ENCODE measurements around the gene DIPK1A.

The DIPK1A gene

GRCh38 chr1:92887465-92887864, 73.8 kb downstream of the DIPK1A start:
- Histone ChIP-seq H3K9ac (ENCODE audit: low read depth, low read length) (no peak overlapping the region), H3K4me1 (ENCODE audit: control insufficient read depth, insufficient read depth, low read length) (no peaks in the 10 kb centered on the region), H3K27me3 (ENCODE audit: control insufficient read depth, insufficient read depth, low read length) (no peaks in the 10 kb centered on the region), H3K27ac (ENCODE audit: low read depth, low read length) (no peak overlapping the region), H3K9me3 (ENCODE audit: control insufficient read depth, insufficient read depth, low read length) (0 out of 2 replicates have a peak, but pooled peaks cover 4% of the 10 kb centered on the region), H3K36me3 (ENCODE audit: control insufficient read depth, insufficient read depth, low read length) (no peaks in the 10 kb centered on the region), H3K4me3 (ENCODE audit: low read depth, low read length) (no peak overlapping the region)

GRCh38 chr1:92886886-92887419, 74.3 kb downstream of the DIPK1A start:
- Histone ChIP-seq H3K27me3 (ENCODE audit: control insufficient read depth, insufficient read depth, low read length) (no peaks in the 10 kb centered on the region), H3K4me1 (ENCODE audit: control insufficient read depth, insufficient read depth, low read length) (no peaks in the 10 kb centered on the region), H3K27ac (ENCODE audit: low read depth, low read length) (no peak overlapping the region), H3K4me3 (ENCODE audit: low read depth, low read length) (no peak overlapping the region), H3K36me3 (ENCODE audit: control insufficient read depth, insufficient read depth, low read length) (no peaks in the 10 kb centered on the region), H3K9me3 (ENCODE audit: control insufficient read depth, insufficient read depth, low read length) (0 out of 2 replicates have a peak, but pooled peaks cover 4% of the 10 kb centered on the region), H3K9ac (ENCODE audit: low read depth, low read length) (no peak overlapping the region)

GRCh38 chr1:92884195-92884594, 77.1 kb downstream of the DIPK1A start:
- Histone ChIP-seq H3K9me3 (ENCODE audit: control insufficient read depth, insufficient read depth, low read length) (no peaks in the 10 kb centered on the region), H3K36me3 (ENCODE audit: control insufficient read depth, insufficient read depth, low read length) (no peaks in the 10 kb centered on the region), H3K27me3 (ENCODE audit: control insufficient read depth, insufficient read depth, low read length) (no peaks in the 10 kb centered on the region), H3K9ac (ENCODE audit: low read depth, low read length) (no peak overlapping the region), H3K27ac (ENCODE audit: low read depth, low read length) (no peak overlapping the region), H3K4me1 (ENCODE audit: control insufficient read depth, insufficient read depth, low read length) (no peaks in the 10 kb centered on the region), H3K4me3 (ENCODE audit: low read depth, low read length) (no peak overlapping the region)

- Histone ChIP-seq H3K36me3 (ENCODE audit: control insufficient read depth, insufficient read depth, low read length) (no peaks in the 10 kb centered on the region), H3K9me3 (ENCODE audit: control insufficient read depth, insufficient read depth, low read length) (no peaks in the 10 kb centered on the region), H3K4me1 (ENCODE audit: control insufficient read depth, insufficient read depth, low read length) (no peaks in the 10 kb centered on the region), H3K27ac (ENCODE audit: low read depth, low read length) (no peak overlapping the region), H3K4me3 (ENCODE audit: low read depth, low read length) (no peak overlapping the region), H3K27me3 (ENCODE audit: control insufficient read depth, insufficient read depth, low read length) (no peaks in the 10 kb centered on the region), H3K9ac (ENCODE audit: low read depth, low read length) (no peak overlapping the region)
These were observed 78.0 kb downstream of the DIPK1A start for GRCh38 chr1:92883297-92883696.

GRCh38 chr1:92882819-92883218, 78.4 kb downstream of the DIPK1A start:
- H3K4me3 ChIP-seq (ENCODE audit: low read depth, low read length) = no peak overlapping the region
- no peak overlapping the region for H3K27ac ChIP-seq (ENCODE audit: low read depth, low read length)
- H3K36me3 ChIP-seq (ENCODE audit: control insufficient read depth, insufficient read depth, low read length) = no peaks in the 10 kb centered on the region
- no peaks in the 10 kb centered on the region for H3K27me3 ChIP-seq (ENCODE audit: control insufficient read depth, insufficient read depth, low read length)
- no peaks in the 10 kb centered on the region for H3K9me3 ChIP-seq (ENCODE audit: control insufficient read depth, insufficient read depth, low read length)
- 0 out of 2 replicates have a peak, but pooled peaks cover under 1% of the 10 kb centered on the region for H3K4me1 ChIP-seq (ENCODE audit: control insufficient read depth, insufficient read depth, low read length)
- no peak overlapping the region for H3K9ac ChIP-seq (ENCODE audit: low read depth, low read length)

GRCh38 chr1:92881391-92881790, 79.9 kb downstream of the DIPK1A start:
- Histone ChIP-seq H3K4me1 (ENCODE audit: control insufficient read depth, insufficient read depth, low read length) (peaks cover 9% of the 10 kb centered on the region; the same call in 1 of the 2 replicates), H3K36me3 (ENCODE audit: control insufficient read depth, insufficient read depth, low read length) (no peaks in the 10 kb centered on the region), H3K9me3 (ENCODE audit: control insufficient read depth, insufficient read depth, low read length) (no peaks in the 10 kb centered on the region), H3K27ac (ENCODE audit: low read depth, low read length) (no peak overlapping the region), H3K4me3 (ENCODE audit: low read depth, low read length) (no peak overlapping the region), H3K27me3 (ENCODE audit: control insufficient read depth, insufficient read depth, low read length) (no peaks in the 10 kb centered on the region), H3K9ac (ENCODE audit: low read depth, low read length) (no peak overlapping the region)

- H3K9ac ChIP-seq (ENCODE audit: low read depth, low read length) = no peak overlapping the region
- H3K36me3 ChIP-seq (ENCODE audit: control insufficient read depth, insufficient read depth, low read length) = no peaks in the 10 kb centered on the region
- no peak overlapping the region for H3K4me3 ChIP-seq (ENCODE audit: low read depth, low read length)
- H3K27me3 ChIP-seq (ENCODE audit: control insufficient read depth, insufficient read depth, low read length) = no peaks in the 10 kb centered on the region
- H3K4me1 ChIP-seq (ENCODE audit: control insufficient read depth, insufficient read depth, low read length) = peaks cover 9% of the 10 kb centered on the region; the same call in 1 of the 2 replicates
- no peaks in the 10 kb centered on the region for H3K9me3 ChIP-seq (ENCODE audit: control insufficient read depth, insufficient read depth, low read length)
- no peak overlapping the region for H3K27ac ChIP-seq (ENCODE audit: low read depth, low read length)
These were observed 81.8 kb downstream of the DIPK1A start for GRCh38 chr1:92879316-92879968.

- no peak overlapping the region for H3K27ac ChIP-seq (ENCODE audit: low read depth, low read length)
- no peaks in the 10 kb centered on the region for H3K36me3 ChIP-seq (ENCODE audit: control insufficient read depth, insufficient read depth, low read length)
- H3K27me3 ChIP-seq (ENCODE audit: control insufficient read depth, insufficient read depth, low read length) = no peaks in the 10 kb centered on the region
- H3K4me1 ChIP-seq (ENCODE audit: control insufficient read depth, insufficient read depth, low read length) = peaks cover 9% of the 10 kb centered on the region; the same call in 1 of the 2 replicates
- no peaks in the 10 kb centered on the region for H3K9me3 ChIP-seq (ENCODE audit: control insufficient read depth, insufficient read depth, low read length)
- H3K9ac ChIP-seq (ENCODE audit: low read depth, low read length) = no peak overlapping the region
- no peak overlapping the region for H3K4me3 ChIP-seq (ENCODE audit: low read depth, low read length)
These were observed 83.5 kb downstream of the DIPK1A start for GRCh38 chr1:92877792-92878191.

- Histone ChIP-seq H3K9ac (ENCODE audit: low read depth, low read length) (no peak overlapping the region), H3K36me3 (ENCODE audit: control insufficient read depth, insufficient read depth, low read length) (no peaks in the 10 kb centered on the region), H3K27me3 (ENCODE audit: control insufficient read depth, insufficient read depth, low read length) (no peaks in the 10 kb centered on the region), H3K4me3 (ENCODE audit: low read depth, low read length) (no peak overlapping the region), H3K4me1 (ENCODE audit: control insufficient read depth, insufficient read depth, low read length) (peaks cover 9% of the 10 kb centered on the region; the same call in 1 of the 2 replicates), H3K27ac (ENCODE audit: low read depth, low read length) (no peak overlapping the region), H3K9me3 (ENCODE audit: control insufficient read depth, insufficient read depth, low read length) (no peaks in the 10 kb centered on the region)
These were observed 84.1 kb downstream of the DIPK1A start for GRCh38 chr1:92877081-92877711.

GRCh38 chr1:92876351-92876750, 84.9 kb downstream of the DIPK1A start:
- Histone ChIP-seq H3K9me3 (ENCODE audit: control insufficient read depth, insufficient read depth, low read length) (no peaks in the 10 kb centered on the region), H3K9ac (ENCODE audit: low read depth, low read length) (no peak overlapping the region), H3K4me3 (ENCODE audit: low read depth, low read length) (no peak overlapping the region), H3K36me3 (ENCODE audit: control insufficient read depth, insufficient read depth, low read length) (no peaks in the 10 kb centered on the region), H3K27ac (ENCODE audit: low read depth, low read length) (no peak overlapping the region), H3K4me1 (ENCODE audit: control insufficient read depth, insufficient read depth, low read length) (peaks cover 9% of the 10 kb centered on the region; the same call in 1 of the 2 replicates), H3K27me3 (ENCODE audit: control insufficient read depth, insufficient read depth, low read length) (no peaks in the 10 kb centered on the region)

- Histone ChIP-seq H3K9me3 (ENCODE audit: control insufficient read depth, insufficient read depth, low read length) (no peaks in the 10 kb centered on the region), H3K36me3 (ENCODE audit: control insufficient read depth, insufficient read depth, low read length) (no peaks in the 10 kb centered on the region), H3K4me1 (ENCODE audit: control insufficient read depth, insufficient read depth, low read length) (peaks cover 9% of the 10 kb centered on the region; the same call in 1 of the 2 replicates), H3K9ac (ENCODE audit: low read depth, low read length) (no peak overlapping the region), H3K27me3 (ENCODE audit: control insufficient read depth, insufficient read depth, low read length) (no peaks in the 10 kb centered on the region), H3K27ac (ENCODE audit: low read depth, low read length) (no peak overlapping the region), H3K4me3 (ENCODE audit: low read depth, low read length) (no peak overlapping the region)
These were observed 86.3 kb downstream of the DIPK1A start for GRCh38 chr1:92874987-92875386.

All from HUES48 (cell line).